Measurements from ENCODE around the gene DCST2. TPM values are rescaled to one million over a fixed set of nuclear protein-coding genes. Genes with fewer than 3 reads are reported as not detected.

The DCST2 gene
- total and polyA plus RNA-seq, 9 of the 15 experiments (the other 6 are each of a cell fraction or from before 2014, with no cell fraction given): 0.09 to 0.49 (median 0.11) TPM; not detected in 3

GRCh38 chr1:155049651-155050559, 16.3 kb upstream of the DCST2 start (continued):
- TF ChIP-seq GATA2 (CRISPR knock-in tag; IDR thresholded peaks at IDR 0.05): no peak
- TF ChIP-seq ZNF311 (CRISPR knock-in tag; IDR thresholded peaks at IDR 0.05): peak; percentile 56; the same call in 1 of the 2 replicates
- no peak for TF ChIP-seq ILK (tag; IDR thresholded peaks at IDR 0.05; ENCODE audit: borderline replicate concordance, low read depth)
- TF ChIP-seq ZNF24 (IDR thresholded peaks at IDR 0.05): no peak
- TF ChIP-seq CLOCK (CRISPR knock-in tag; IDR thresholded peaks at IDR 0.05; ENCODE audit: borderline replicate concordance): no peak
- TF ChIP-seq ZBTB43 (CRISPR knock-in tag; IDR thresholded peaks at IDR 0.05): no peak
- no peak for TF ChIP-seq ZNF146 (CRISPR knock-in tag; IDR thresholded peaks at IDR 0.05; ENCODE audit: unreplicated experiment)
- no peak for TF ChIP-seq PHB2 (IDR thresholded peaks at IDR 0.05; ENCODE audit: low read depth)
- no peak for TF ChIP-seq HSF4 (CRISPR knock-in tag; IDR thresholded peaks at IDR 0.05; ENCODE audit: borderline replicate concordance)
- no peak for TF ChIP-seq NCOR1 (IDR thresholded peaks at IDR 0.05)
- no peak for TF ChIP-seq PRMT5 (CRISPR knock-in tag; IDR thresholded peaks at IDR 0.05)
- no peak for TF ChIP-seq CREB5 (CRISPR knock-in tag; IDR thresholded peaks at IDR 0.05)
- TF ChIP-seq HMGN3 (IDR thresholded peaks at IDR 0.05; ENCODE audit: borderline replicate concordance, extremely low read depth, insufficient read length, low read depth, low read length): no peak
- 0 out of 2 replicates have a peak, but pooled peaks have one; percentile 2 for TF ChIP-seq STAT6 (CRISPR knock-in tag; IDR thresholded peaks at IDR 0.05)

Measured in K562 (cell line).